ENCODE results near the gene GNAZ.

The GNAZ gene

GRCh38 chr22:23094695-23095681 lies 24.7 kb downstream of the GNAZ start:
- no peak for DNase-seq

DNA sequence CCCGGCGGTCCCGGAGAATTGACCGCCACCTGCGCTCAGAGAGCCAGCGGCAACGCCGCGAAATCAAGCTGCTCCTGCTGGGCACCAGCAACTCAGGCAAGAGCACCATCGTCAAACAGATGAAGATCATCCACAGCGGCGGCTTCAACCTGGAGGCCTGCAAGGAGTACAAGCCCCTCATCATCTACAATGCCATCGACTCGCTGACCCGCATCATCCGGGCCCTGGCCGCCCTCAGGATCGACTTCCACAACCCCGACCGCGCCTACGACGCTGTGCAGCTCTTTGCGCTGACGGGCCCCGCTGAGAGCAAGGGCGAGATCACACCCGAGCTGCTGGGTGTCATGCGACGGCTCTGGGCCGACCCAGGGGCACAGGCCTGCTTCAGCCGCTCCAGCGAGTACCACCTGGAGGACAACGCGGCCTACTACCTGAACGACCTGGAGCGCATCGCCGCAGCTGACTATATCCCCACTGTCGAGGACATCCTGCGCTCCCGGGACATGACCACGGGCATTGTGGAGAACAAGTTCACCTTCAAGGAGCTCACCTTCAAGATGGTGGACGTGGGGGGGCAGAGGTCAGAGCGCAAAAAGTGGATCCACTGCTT lies 25.5 kb downstream of the GNAZ start:
- no peak for DNase-seq

DNA sequence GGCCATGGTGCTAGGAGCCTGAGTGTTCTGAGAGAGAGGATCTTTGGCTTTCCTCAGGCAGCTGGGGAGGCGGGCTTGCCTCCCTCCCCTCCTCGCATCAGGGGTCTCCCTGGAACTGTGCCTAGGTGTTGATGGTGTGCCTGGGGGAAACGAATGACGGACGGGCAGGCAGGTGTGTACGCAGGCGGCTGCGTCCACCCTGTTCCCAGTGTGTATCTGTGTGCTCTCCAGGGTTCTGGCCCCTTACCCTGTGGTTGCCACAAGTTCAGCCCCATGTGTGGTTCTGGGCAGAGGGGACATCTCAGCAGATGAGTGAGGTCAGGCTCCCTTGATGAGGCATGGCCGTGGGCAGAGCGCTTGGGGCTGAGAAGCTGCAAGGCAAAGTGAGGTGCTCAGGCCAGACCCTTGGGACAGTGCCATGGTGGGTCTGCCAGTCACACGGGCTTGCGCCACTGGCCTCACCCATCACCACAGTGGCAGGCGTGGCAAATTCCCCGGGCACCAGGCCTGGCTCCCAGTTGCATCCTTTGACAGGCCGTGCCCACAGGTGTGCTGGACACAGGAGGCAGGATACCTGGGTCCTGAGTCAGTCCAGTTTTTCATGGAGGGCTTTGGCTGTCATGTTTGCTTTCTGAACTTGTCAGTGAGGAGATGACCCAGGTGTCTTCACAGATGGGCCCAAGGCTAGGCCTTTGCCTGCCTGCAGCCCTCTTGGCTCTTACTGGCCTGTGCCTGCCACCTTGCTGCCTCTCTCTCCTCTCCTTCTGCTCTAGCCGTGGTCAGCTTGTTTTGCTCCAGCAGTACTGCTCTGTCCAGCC lies 27.3 kb downstream of the GNAZ start:
- DNase-seq = no peak

- no peak for DNase-seq
Measured at GRCh38 chr22:23098230-23098705, 27.9 kb downstream of the GNAZ start.

GRCh38 chr22:23098718-23099530 lies 28.6 kb downstream of the GNAZ start:
- DNase-seq = no peak

DNA sequence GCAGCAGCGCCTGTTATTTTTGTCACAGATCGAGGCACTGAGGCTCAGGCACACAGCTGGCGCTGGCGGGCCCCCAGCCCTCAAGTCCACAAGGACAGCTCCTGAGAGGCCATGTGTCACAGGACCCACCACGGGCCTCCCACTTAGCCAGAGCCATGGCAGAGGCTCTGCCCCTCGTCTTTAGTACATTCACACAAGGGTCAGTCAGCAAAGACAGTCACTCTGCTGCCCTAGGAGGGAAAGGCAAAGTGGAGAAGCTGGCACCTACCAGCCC lies 29.1 kb downstream of the GNAZ start:
- DNase-seq = no peak

GRCh38 chr22:23100124-23100801 lies 29.9 kb downstream of the GNAZ start:
- no peak for DNase-seq

GRCh38 chr22:23101524-23101923 lies 31.2 kb downstream of the GNAZ start:
- no peak for DNase-seq

DNA sequence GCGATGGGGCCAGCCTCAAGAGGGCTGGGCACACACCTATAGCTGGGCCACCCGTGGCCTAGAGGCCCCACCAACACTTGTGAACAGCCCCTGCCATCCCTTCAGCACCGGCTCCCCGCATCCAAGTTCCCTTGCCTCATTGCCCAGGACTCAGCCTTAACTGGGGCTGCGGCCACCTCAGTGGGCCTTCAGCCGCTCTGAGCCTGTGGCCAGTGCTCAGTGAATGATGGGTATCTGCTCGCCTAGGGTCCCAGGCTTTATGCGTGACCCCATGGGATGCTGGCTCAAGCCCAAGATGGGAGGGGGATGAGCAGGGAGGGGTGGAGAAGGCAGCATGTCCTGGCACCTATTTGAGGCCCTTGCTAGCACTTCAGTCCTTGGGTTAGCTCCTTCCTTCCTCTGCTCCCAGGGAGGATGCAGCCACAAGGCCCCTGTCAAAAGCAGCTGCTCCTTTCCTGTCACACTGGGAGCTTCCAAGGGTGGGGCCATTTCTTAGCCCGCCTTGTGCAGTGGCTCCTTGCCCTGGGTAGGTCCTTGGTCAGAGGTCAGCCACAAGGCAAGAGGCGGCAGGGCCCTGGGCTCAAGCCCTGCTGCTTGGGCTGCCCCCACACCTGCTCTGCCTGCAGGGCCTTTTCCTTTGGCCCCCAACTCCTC lies 31.8 kb downstream of the GNAZ start:
- no peak for DNase-seq

- DNase-seq = no peak
Measured at GRCh38 chr22:23102776-23103175, 32.5 kb downstream of the GNAZ start.

DNA sequence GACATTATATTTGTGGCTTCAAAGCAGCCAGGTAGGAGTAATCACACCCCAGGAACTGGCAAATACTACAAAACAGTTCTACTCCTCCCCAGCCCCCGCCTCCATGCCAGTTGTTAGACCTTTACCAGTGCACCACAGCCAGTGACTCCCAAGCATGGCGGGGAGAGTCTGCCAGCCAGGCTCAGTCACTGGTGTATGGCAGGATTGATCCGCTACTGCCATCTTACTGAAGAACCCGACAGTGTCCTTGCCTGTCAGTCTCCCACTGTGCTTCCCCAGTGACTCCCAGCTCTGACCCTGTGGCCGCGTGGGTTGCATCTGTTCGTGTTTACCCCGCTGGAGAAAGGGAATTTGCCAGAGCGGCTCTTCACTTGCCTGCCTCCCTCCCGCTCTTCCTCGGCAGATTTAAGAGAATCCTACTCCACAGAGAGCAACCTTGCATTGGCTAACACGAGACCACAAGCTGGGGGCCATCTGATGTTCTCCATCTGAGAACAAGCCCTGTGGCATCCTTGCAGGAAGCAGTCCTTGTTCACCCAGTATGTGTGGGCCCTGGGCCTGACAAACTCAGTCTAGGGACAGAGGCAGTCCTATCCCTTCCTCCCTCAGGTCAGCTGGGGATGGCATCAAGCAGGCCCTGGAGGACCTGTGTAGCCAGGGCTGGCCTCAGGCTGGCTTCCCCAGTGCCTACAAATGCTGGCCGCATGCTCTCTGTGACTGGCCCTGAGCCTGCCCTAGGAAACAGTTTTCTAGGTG lies 33.1 kb downstream of the GNAZ start:
- DNase-seq = no peak

GRCh38 chr22:23104187-23104971 lies 34.1 kb downstream of the GNAZ start:
- DNase-seq = no peak

- no peak for DNase-seq
Measured at GRCh38 chr22:23105304-23105703, 35.0 kb downstream of the GNAZ start.

- no peak for DNase-seq
Measured at GRCh38 chr22:23105919-23106318, 35.6 kb downstream of the GNAZ start.

DNA sequence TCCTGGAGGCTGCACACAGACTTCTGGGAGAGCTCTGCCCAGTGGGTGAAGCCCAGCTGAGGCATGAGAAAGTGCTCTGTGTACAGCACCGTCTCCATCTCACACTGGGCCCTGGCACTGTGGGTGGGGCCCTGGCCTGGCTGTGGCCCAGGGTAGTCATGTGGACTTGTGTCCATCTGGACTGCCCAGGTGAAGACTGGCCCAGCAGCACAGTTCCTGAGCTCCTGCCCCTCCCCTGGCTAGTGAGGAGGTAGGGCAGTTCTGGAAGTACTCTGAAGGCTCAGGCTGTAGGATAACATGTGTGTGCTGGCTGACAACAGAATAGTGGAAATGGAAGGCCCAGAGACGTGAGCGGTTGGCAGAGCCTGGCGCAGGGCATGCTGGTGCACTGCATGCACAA lies 36.0 kb downstream of the GNAZ start:
- no peak for DNase-seq

DNA sequence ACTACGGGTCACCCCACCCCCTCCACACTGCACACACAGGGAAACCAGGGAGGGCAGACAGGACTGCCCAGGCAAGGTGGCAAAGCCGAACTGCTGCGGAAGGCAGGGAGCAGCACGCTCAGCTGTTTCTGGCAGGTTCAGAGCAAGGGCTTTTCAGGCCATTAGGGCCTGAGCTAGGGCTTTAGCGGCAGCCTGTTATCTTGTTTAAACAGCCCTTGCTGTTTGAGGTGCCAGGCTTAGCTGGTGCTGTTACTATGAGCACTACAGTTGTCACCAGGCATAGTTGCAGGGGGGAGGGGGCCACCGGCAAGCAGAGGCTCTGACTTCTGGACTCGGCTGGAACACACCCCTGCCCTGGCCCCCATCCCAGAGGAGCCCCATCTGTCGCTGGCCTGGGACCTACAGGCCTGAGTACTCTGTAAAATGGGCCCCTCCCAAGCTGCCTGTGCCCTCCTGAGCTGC lies 36.6 kb downstream of the GNAZ start:
- DNase-seq = no peak

DNA sequence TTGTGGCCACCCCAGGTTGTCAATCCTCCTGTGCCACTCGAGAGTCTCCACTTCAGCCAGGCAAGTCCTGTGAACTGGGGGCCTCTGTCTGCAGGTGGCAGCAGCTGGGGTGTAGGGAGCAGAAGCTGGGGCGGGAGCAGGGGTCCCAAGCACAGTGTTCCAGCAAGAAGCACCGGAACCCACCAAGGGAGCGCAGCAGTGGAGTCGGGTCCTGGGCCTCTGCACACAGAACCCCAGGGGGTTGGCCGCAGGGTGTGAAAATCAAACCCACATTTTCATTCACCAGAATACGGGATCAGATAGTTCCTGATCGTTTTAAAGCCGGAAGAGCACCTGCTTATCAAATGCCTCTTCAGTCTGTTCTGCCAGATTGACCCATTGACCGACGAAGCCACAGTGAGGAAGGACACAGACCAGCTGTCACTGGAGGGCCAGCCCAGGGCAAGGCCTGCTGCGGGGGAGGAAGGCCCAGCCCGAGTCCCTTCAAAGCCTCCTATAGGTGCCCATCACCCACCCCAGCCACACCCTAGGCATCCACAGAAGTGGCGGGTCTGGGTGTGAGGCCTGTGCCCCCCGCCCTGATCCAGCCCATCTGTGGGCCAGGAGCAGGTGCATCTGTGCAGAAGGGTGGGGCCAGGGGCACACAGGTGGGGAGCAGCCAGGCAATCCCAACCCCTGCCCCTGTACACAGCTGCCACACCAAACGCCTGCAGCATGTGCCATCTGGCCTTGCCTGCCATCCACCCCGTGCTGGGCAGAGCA lies 37.3 kb downstream of the GNAZ start:
- DNase-seq = no peak

- DNase-seq = no peak
Measured at GRCh38 chr22:23108249-23109078, 38.1 kb downstream of the GNAZ start.
